H9 (cell line): Measurements from ENCODE around the gene WBP2. TPM values are rescaled to one million over a fixed set of nuclear protein-coding genes. Genes with fewer than 3 reads are reported as not detected.

ENCODE experiments used
- DNase-seq: peaks from one replicate; pipeline ENCODE4 v3.0.0-alpha.2; 2017
- H2AFZ ChIP-seq: one replicate; pipeline ENCODE4 v1.6.1; 2013; ENCODE audit warnings: mild to moderate bottlenecking, low read length, control low read depth, moderate library complexity
- H2AK5ac ChIP-seq: 2 replicates; pipeline ENCODE4 v1.6.1; 2013; ENCODE audit warnings: low read length, control low read depth, mixed read lengths; ENCODE audit not compliant: insufficient read length
- H2BK120ac ChIP-seq: one replicate; pipeline ENCODE4 v1.6.1; 2013; ENCODE audit warnings: low read depth, mild to moderate bottlenecking, low read length, control low read depth, inconsistent platforms; ENCODE audit not compliant: poor library complexity, severe bottlenecking
- H2BK12ac ChIP-seq: 2 replicates; pipeline ENCODE4 v1.6.1; 2013; ENCODE audit warnings: low read length, control low read depth, mixed read lengths, low read depth; ENCODE audit not compliant: insufficient read length
- H2BK15ac ChIP-seq: 2 replicates; pipeline ENCODE4 v1.6.1; 2013; ENCODE audit warnings: low read depth, low read length, control low read depth
- H2BK20ac ChIP-seq: one replicate; pipeline ENCODE4 v1.6.1; 2013; ENCODE audit warnings: low read depth, mild to moderate bottlenecking, low read length, control low read depth, inconsistent platforms; ENCODE audit not compliant: poor library complexity, severe bottlenecking
- H2BK5ac ChIP-seq: 2 replicates; pipeline ENCODE4 v1.6.1; 2013; ENCODE audit warnings: low read length, control low read depth, mixed read lengths; ENCODE audit not compliant: insufficient read length
- H3K14ac ChIP-seq: 2 replicates; pipeline ENCODE4 v1.6.1; 2013; ENCODE audit warnings: low read length, control low read depth; ENCODE audit not compliant: insufficient read depth
- H3K18ac ChIP-seq: 2 replicates; pipeline ENCODE4 v1.6.1; 2013; ENCODE audit warnings: low read depth, mild to moderate bottlenecking, mixed read lengths, low read length, control low read depth; ENCODE audit not compliant: insufficient read length
- H3K23ac ChIP-seq: 2 replicates; pipeline ENCODE4 v1.6.1; 2013; ENCODE audit warnings: low read length, control low read depth, mixed read lengths, low read depth; ENCODE audit not compliant: insufficient read length
- H3K23me2 ChIP-seq: 2 replicates; pipeline ENCODE4 v1.6.1; 2013; ENCODE audit warnings: low read depth, mild to moderate bottlenecking, mixed read lengths, low read length, control low read depth; ENCODE audit not compliant: insufficient read length, poor library complexity, severe bottlenecking
- H3K27ac ChIP-seq: 2 replicates; pipeline ENCODE4 v1.5.1; 2013; ENCODE audit warnings: low read length, control low read depth, mixed read lengths, low read depth; ENCODE audit not compliant: insufficient read length
- H3K27me3 ChIP-seq: 2 replicates; pipeline ENCODE4 v1.6.1; 2013; ENCODE audit warnings: low read length, control low read depth, inconsistent platforms; ENCODE audit not compliant: insufficient read depth
- H3K4ac ChIP-seq: 2 replicates; pipeline ENCODE4 v1.6.1; 2013; ENCODE audit warnings: low read depth, mild to moderate bottlenecking, control low read depth, inconsistent platforms, low read length, moderate library complexity
- H3K4me1 ChIP-seq: 2 replicates; pipeline ENCODE4 v1.6.1; 2013; ENCODE audit warnings: low read length, control low read depth, inconsistent platforms; ENCODE audit not compliant: insufficient read depth
- H3K4me2 ChIP-seq: 2 replicates; pipeline ENCODE4 v1.6.1; 2013; ENCODE audit warnings: low read length, control low read depth, mixed read lengths; ENCODE audit not compliant: insufficient read length, insufficient read depth
- H3K56ac ChIP-seq: 2 replicates; pipeline ENCODE4 v1.6.1; 2013; ENCODE audit warnings: low read depth, mild to moderate bottlenecking, mixed read lengths, low read length, control low read depth; ENCODE audit not compliant: insufficient read length
- H3K79me1 ChIP-seq: 2 replicates; pipeline ENCODE4 v1.6.1; 2013; ENCODE audit warnings: low read depth, mild to moderate bottlenecking, moderate library complexity, low read length, control low read depth, inconsistent platforms; ENCODE audit not compliant: insufficient read depth, poor library complexity, severe bottlenecking
- H3K79me2 ChIP-seq: 2 replicates; pipeline ENCODE4 v1.6.1; 2013; ENCODE audit warnings: low read length, control low read depth, inconsistent platforms; ENCODE audit not compliant: insufficient read depth
- H3K9ac ChIP-seq: 2 replicates; pipeline ENCODE4 v1.6.1; 2013; ENCODE audit warnings: low read length, control low read depth, mixed read lengths; ENCODE audit not compliant: insufficient read length; ENCODE audit errors: extremely low read depth
- H3K9me3 ChIP-seq: one replicate; pipeline ENCODE4 v1.6.1; 2013; ENCODE audit warnings: low read depth, low read length, inconsistent platforms; ENCODE audit not compliant: control insufficient read depth
- H3T11ph ChIP-seq: one replicate; pipeline ENCODE4 v1.6.1; 2013; ENCODE audit warnings: mild to moderate bottlenecking, low read length, control low read depth, inconsistent platforms
- H4K20me1 ChIP-seq: one replicate; pipeline ENCODE4 v1.6.1; 2013; ENCODE audit not compliant: control insufficient read depth, insufficient read length, insufficient read depth
- H4K5ac ChIP-seq: 2 replicates; pipeline ENCODE4 v1.6.1; 2013; ENCODE audit warnings: low read depth, mild to moderate bottlenecking, mixed read lengths, low read length, control low read depth; ENCODE audit not compliant: insufficient read length
- H4K8ac ChIP-seq: replicated peaks from 2 replicates; pipeline ENCODE4 v1.6.1; 2013; ENCODE audit warnings: low read length, control low read depth, mixed read lengths, low read depth; ENCODE audit not compliant: insufficient read length
- H4K91ac ChIP-seq: 2 replicates; pipeline ENCODE4 v1.6.1; 2013; ENCODE audit warnings: low read depth, mild to moderate bottlenecking, moderate library complexity, mixed read lengths, low read length, control low read depth; ENCODE audit not compliant: insufficient read length
- H3K27ac Mint-ChIP-seq, 3 experiments: 2 replicates in 2 of 3; 3 replicates in 1 of 3; pipeline ENCODE4 v1.8.0; 2020 to 2021; ENCODE audit warnings: mixed read lengths in 3 of 3, mild to moderate bottlenecking in 1 of 3, moderate library complexity in 1 of 3
- H3K27me3 Mint-ChIP-seq: 2 replicates; pipeline ENCODE4 v1.8.0; 2021; ENCODE audit warnings: low read depth, mild to moderate bottlenecking, moderate library complexity, mixed read lengths
- H3K36me3 Mint-ChIP-seq, 3 experiments: 2 replicates in 2 of 3; 3 replicates in 1 of 3; pipeline ENCODE4 v1.8.0; 2020 to 2021; ENCODE audit warnings: low read depth in 3 of 3, mixed read lengths in 3 of 3; ENCODE audit not compliant: insufficient read depth in 1 of 3
- H3K4me1 Mint-ChIP-seq, 2 experiments: 2 replicates each; pipeline ENCODE4 v1.8.0; 2020; ENCODE audit warnings: mixed read lengths in 2 of 2
- H3K4me3 Mint-ChIP-seq, 2 experiments: 2 replicates in 1 of 2; 3 replicates in 1 of 2; pipeline ENCODE4 v1.8.0; 2020 to 2021; ENCODE audit warnings: mild to moderate bottlenecking in 2 of 2, mixed read lengths in 2 of 2, moderate library complexity in 1 of 2
- H3K9me3 Mint-ChIP-seq, 2 experiments: 2 replicates in 1 of 2; 3 replicates in 1 of 2; pipeline ENCODE4 v1.8.0; 2020; ENCODE audit warnings: mild to moderate bottlenecking in 2 of 2, mixed read lengths in 2 of 2, moderate library complexity in 1 of 2
- WGBS: extraction: QIAGEN DNeasy Blood & Tissue Kit; methylation state at CpG from one replicate; pipeline ENCODE4 v1.1.7; 2013; ENCODE audit warnings: missing lambda C conversion rate, low lambda C conversion rate, mixed read lengths; ENCODE audit not compliant: insufficient read length; ENCODE audit errors: extremely low coverage; 5-methylcytosine and 5-hydroxymethylcytosine counted together
- total RNA-seq: library from RNA; stranded (reverse); gene quantifications from 2 replicates; pipeline ENCODE4 v1.2.1, GENCODE V29; 2021
- TF ChIP-seq, protein P1 (sequence below): fragments of 200-600 bp; sonication (generic); conservative IDR thresholded peaks from 3 replicates; pipeline ENCODE4 v1.8.0; 2021; ENCODE audit warnings: antibody characterized with exemption, mild to moderate bottlenecking

The WBP2 gene
- total RNA-seq, 1 experiment from 2014 or later: 63.2 TPM

- Histone ChIP-seq H3K27ac (no peak overlapping the region), H3K23ac (no peak overlapping the region), H3K79me1 (no peaks in the 10 kb centered on the region), H3K9me3 (no peaks in the 10 kb centered on the region), H4K91ac (no peak overlapping the region), H3K4me1 (0 out of 2 replicates have a peak, but pooled peaks cover 4% of the 10 kb centered on the region), H2AFZ (no peak overlapping the region), H3K27me3 (no peaks in the 10 kb centered on the region), H3K9ac (no peak overlapping the region), H4K20me1 (no peaks in the 10 kb centered on the region), H3K23me2 (no peaks in the 10 kb centered on the region), H3K14ac (no peak overlapping the region; the same call in 1 of the 2 replicates), H2BK20ac (no peak overlapping the region), H2BK5ac (no peak overlapping the region), H3K4me2 (no peak overlapping the region), H3K4ac (no peak overlapping the region), H2BK12ac (no peak overlapping the region), H2BK15ac (no peak overlapping the region), H2BK120ac (no peak overlapping the region), H4K8ac (no peak overlapping the region), H3K56ac (no peak overlapping the region), H3K18ac (no peak overlapping the region), H2AK5ac (no peak overlapping the region), H3T11ph (no peak overlapping the region), H3K79me2 (no peaks in the 10 kb centered on the region), H4K5ac (no peak overlapping the region)
- Mint-ChIP-seq H3K4me1 (peaks cover 1 to 15% of the 10 kb centered on the region in 2 experiments), H3K9me3 (no peaks in the 10 kb centered on the region), H3K36me3 (no peaks in the 10 kb centered on the region), H3K27ac (no peak overlapping the region; a peak in 1 of 7 replicates), H3K4me3 (no peak overlapping the region), H3K27me3 (no peaks in the 10 kb centered on the region)
- no peak for DNase-seq
- TF ChIP-seq, protein P1, sequence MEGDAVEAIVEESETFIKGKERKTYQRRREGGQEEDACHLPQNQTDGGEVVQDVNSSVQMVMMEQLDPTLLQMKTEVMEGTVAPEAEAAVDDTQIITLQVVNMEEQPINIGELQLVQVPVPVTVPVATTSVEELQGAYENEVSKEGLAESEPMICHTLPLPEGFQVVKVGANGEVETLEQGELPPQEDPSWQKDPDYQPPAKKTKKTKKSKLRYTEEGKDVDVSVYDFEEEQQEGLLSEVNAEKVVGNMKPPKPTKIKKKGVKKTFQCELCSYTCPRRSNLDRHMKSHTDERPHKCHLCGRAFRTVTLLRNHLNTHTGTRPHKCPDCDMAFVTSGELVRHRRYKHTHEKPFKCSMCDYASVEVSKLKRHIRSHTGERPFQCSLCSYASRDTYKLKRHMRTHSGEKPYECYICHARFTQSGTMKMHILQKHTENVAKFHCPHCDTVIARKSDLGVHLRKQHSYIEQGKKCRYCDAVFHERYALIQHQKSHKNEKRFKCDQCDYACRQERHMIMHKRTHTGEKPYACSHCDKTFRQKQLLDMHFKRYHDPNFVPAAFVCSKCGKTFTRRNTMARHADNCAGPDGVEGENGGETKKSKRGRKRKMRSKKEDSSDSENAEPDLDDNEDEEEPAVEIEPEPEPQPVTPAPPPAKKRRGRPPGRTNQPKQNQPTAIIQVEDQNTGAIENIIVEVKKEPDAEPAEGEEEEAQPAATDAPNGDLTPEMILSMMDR: no peak
- no CpG with 5 or more reads among the region's 15 CpGs for WGBS
These were observed 16.7 kb downstream of the WBP2 start for GRCh38 chr17:75838410-75838809.
